Breast epithelium (tissue), 4 donors: ENCODE measurements around the gene CHMP5. TPM values are rescaled to one million over a fixed set of nuclear protein-coding genes. Genes with fewer than 3 reads are reported as not detected.

ENCODE experiments used
- DNase-seq, 2 donors: peaks; one replicate each; pipeline ENCODE4 v3.0.0-alpha.2; 2019; ENCODE audit warnings: low spot score in 2 of 2
- H3K27ac ChIP-seq, 2 donors: fragments of 200-600 bp; sonication (generic) in 1 of 2; one replicate each; pipeline ENCODE4 v1.5.1; 2016 to 2019; ENCODE audit warnings: mild to moderate bottlenecking in 1 of 2
- H3K27me3 ChIP-seq, 2 donors: fragments of 200-600 bp; sonication (generic) in 1 of 2; one replicate each; pipeline versions ENCODE4 v1.5.1 to v1.6.0; 2017 to 2019; ENCODE audit warnings: control low read depth in 1 of 2, mild to moderate bottlenecking in 1 of 2
- H3K36me3 ChIP-seq: fragments of 200-600 bp; one replicate; pipeline ENCODE4 v1.5.1; 2019
- H3K4me1 ChIP-seq, 2 donors: fragments of 200-600 bp; sonication (generic); one replicate each; pipeline ENCODE4 v1.5.1; 2016 to 2019; ENCODE audit warnings: control low read depth in 1 of 2
- H3K4me3 ChIP-seq, 3 donors: fragments of 200-600 bp; sonication (generic); 1 replicate in 2 of 3; 2 replicates in 1 of 3; pipeline ENCODE4 v1.5.1; 2016 to 2019; ENCODE audit warnings: mild to moderate bottlenecking in 3 of 3, moderate library complexity in 2 of 3
- H3K9me3 ChIP-seq, 2 donors: fragments of 200-600 bp; sonication (generic) in 1 of 2; one replicate each; pipeline ENCODE4 v1.5.1; 2016 to 2019; ENCODE audit warnings: control low read depth in 1 of 2
- CTCF ChIP-seq, 3 donors: fragments of 450-650 bp; IDR thresholded peaks; one replicate each; pipeline ENCODE4 v1.5.1; 2016 to 2017; ENCODE audit warnings: antibody characterized with exemption in 3 of 3, mild to moderate bottlenecking in 3 of 3, moderate library complexity in 3 of 3
- POLR2A ChIP-seq: fragments of 450-650 bp; IDR thresholded peaks from one replicate; pipeline ENCODE4 v1.6.1; 2016; ENCODE audit warnings: antibody characterized with exemption, mild to moderate bottlenecking, moderate library complexity
- POLR2AphosphoS5 ChIP-seq, 3 donors: sonication (generic); formaldehyde crosslinking; IDR thresholded peaks; one replicate each; pipeline ENCODE4 v1.6.1; 2017; ENCODE audit warnings: antibody characterized with exemption in 3 of 3
- intact Hi-C: fragments of 100-400 bp; cut with DNase I; formaldehyde crosslinking; loops from one replicate; pipeline ENCODE4 v1.15.1; 2023; ENCODE audit warnings: low total_unique reads
- total RNA-seq, 3 donors: library from RNA; depleted of rRNA; stranded (reverse); fragments of >200 nt; gene quantifications; one replicate each; pipeline ENCODE4 v1.1.0, GENCODE V29; 2016

CHMP5 gene
- total RNA-seq, 3 donors from 2014 or later, result 63.1 to 73.4 (median 65.5) TPM

GRCh38 chr9:33291901-33292300 is 27.1 kb downstream of the CHMP5 start:
- H3K27ac ChIP-seq, result peak overlapping the region; percentile 100
- DNase-seq, result no peak
- TF ChIP-seq POLR2A, result no peak
- TF ChIP-seq CTCF (IDR thresholded peaks at IDR 0.05), result no peak
- no peak for TF ChIP-seq POLR2AphosphoS5 (IDR thresholded peaks at IDR 0.05)
- intact Hi-C loops, result no loop called here
- no peaks in the 10 kb centered on the region for H3K36me3 ChIP-seq
- peaks cover 0 to 14% of the 10 kb centered on the region in 2 donors for H3K4me1 ChIP-seq
- no peaks in the 10 kb centered on the region for H3K9me3 ChIP-seq
- peak overlapping the region in 2 of 3 donors; percentile 93 to 95 for H3K4me3 ChIP-seq
- H3K27me3 ChIP-seq, result no peaks in the 10 kb centered on the region

- intact Hi-C loops, result no loop called here
Measured at GRCh38 chr9:33293782-33294181, 28.9 kb downstream of the CHMP5 start.

GRCh38 chr9:33294670-33295432 is 30.0 kb downstream of the CHMP5 start:
- H3K4me1 ChIP-seq, result peaks cover 0 to 29% of the 10 kb centered on the region in 2 donors
- H3K9me3 ChIP-seq, result no peaks in the 10 kb centered on the region
- H3K27me3 ChIP-seq, result no peaks in the 10 kb centered on the region
- intact Hi-C loops, result no loop called here
- no peaks in the 10 kb centered on the region for H3K36me3 ChIP-seq
- TF ChIP-seq POLR2AphosphoS5 (IDR thresholded peaks at IDR 0.05), result no peak
- TF ChIP-seq CTCF (IDR thresholded peaks at IDR 0.05), result no peak
- TF ChIP-seq POLR2A, result no peak
- DNase-seq, result no peak
- no peak overlapping the region for H3K27ac ChIP-seq
- no peak overlapping the region for H3K4me3 ChIP-seq

More at GRCh38 chr9:33293782-33294181, 28.9 kb downstream of the CHMP5 start:
- H3K9me3 ChIP-seq, result no peaks in the 10 kb centered on the region
- no peaks in the 10 kb centered on the region for H3K27me3 ChIP-seq
- TF ChIP-seq POLR2A (no peak), POLR2AphosphoS5 (IDR thresholded peaks at IDR 0.05) (no peak), CTCF (IDR thresholded peaks at IDR 0.05) (no peak)
- no peaks in the 10 kb centered on the region for H3K36me3 ChIP-seq
- DNase-seq, result no peak
- H3K4me3 ChIP-seq, result no peak overlapping the region
- H3K27ac ChIP-seq, result peak overlapping the region in 1 of 2 donors; percentile 27
- H3K4me1 ChIP-seq, result peaks cover 0 to 29% of the 10 kb centered on the region in 2 donors

- Histone ChIP-seq H3K9me3 (no peaks in the 10 kb centered on the region), H3K36me3 (no peaks in the 10 kb centered on the region), H3K4me1 (peaks cover 0 to 29% of the 10 kb centered on the region in 2 donors), H3K27me3 (no peaks in the 10 kb centered on the region), H3K4me3 (no peak overlapping the region), H3K27ac (no peak overlapping the region)
- TF ChIP-seq POLR2AphosphoS5 (IDR thresholded peaks at IDR 0.05) (no peak), CTCF (IDR thresholded peaks at IDR 0.05) (no peak), POLR2A (no peak)
- intact Hi-C loops, result no loop called here
- no peak for DNase-seq
Measured at GRCh38 chr9:33295571-33295970, 30.7 kb downstream of the CHMP5 start.

- no peak for DNase-seq
- Histone ChIP-seq H3K4me3 (no peak overlapping the region), H3K36me3 (no peaks in the 10 kb centered on the region), H3K27me3 (no peaks in the 10 kb centered on the region), H3K27ac (no peak overlapping the region), H3K9me3 (no peaks in the 10 kb centered on the region), H3K4me1 (peaks cover 0 to 23% of the 10 kb centered on the region in 2 donors)
- TF ChIP-seq CTCF (IDR thresholded peaks at IDR 0.05) (no peak), POLR2AphosphoS5 (IDR thresholded peaks at IDR 0.05) (no peak), POLR2A (no peak)
- intact Hi-C loops, result loop anchor here (2.0 kb wide), 1 partner anchor 15 kb away; no protein-coding TSS in a partner anchor
Measured at GRCh38 chr9:33297432-33297831, 32.6 kb downstream of the CHMP5 start.
